Stimulated activated CD4-positive, alpha-beta T cell treated with anti-CD3 and anti-CD28 coated beads, TNF-alpha, amount 100 ng/mL, for 1 hour (primary cell): Measurements from ENCODE around the gene MGAT4B.
A peak's percentile ranks its signal among the peaks of the same experiment; 100 is the strongest.

Source experiments
- DNase-seq, 3 donors: peaks; one replicate each; pipeline ENCODE4 v3.0.0-alpha.2; 2020; ENCODE audit warnings: low read depth in 3 of 3, low spot score in 1 of 3

MGAT4B gene

DNA sequence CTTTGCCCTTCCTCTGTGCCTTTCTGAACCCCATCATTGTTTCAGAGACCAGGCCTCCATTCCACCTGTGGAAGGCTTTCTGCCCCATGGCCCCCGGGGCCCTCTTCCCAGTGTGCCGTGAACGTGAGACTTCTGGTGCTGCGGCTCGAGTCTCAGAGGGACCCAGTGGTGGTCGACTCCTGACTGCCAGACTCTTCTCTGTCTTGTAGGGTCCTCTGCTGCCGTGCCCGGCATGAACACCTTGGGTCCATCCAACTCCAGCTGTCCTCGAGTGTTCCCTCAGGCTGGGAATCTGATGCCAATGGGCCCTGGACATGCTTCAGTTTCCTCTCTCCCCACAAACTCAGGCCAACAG, 33.0 kb downstream of the MGAT4B start:
- DNase-seq, result no peak

DNA sequence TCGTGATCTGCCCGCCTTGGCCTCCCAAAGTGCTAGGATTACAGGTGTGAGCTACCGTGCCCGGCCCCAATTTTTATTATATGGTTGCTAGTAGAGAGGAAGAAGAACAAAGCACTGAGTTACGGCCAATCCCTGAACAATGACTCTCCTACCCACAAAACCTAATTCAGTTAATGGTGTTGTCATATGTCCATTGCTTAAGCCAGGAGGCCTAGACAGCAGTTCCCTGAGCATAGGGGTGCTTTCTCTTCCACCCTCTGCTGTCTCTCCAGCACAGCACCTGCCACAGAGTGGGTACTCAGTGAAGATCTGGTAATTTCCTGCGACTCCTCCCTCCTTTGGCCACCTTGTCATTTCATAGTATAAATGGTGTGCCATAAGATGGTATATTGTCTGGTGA, 34.3 kb downstream of the MGAT4B start:
- no peak for DNase-seq

DNA sequence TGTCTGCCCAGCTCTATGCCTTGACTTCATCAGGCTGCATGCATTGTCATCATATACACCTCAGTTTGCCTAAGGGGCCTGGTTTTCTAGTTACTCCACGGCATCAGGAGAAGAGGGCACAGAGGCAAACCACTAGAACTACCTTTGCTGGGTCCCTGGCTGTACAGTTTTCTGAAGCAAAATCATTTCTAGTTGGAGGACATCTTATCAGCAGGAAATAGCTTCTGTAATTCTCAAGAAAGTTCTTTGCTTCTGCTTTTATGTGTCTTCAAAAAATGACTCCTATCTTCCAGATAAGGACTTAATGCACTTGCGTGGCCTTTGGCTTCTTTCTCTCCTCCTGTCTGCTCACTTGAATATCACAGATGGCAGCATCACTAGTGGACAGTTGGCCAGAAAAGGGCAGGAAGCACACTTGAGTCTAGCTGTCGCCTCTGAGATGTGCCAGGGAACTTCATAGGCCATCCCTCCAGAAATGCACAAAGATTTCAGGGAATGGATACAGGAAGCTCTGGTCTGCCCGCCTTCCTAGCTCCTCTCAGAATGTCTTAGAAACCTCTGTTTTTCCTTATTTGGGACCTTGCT, 35.3 kb downstream of the MGAT4B start:
- DNase-seq, result no peak

DNA sequence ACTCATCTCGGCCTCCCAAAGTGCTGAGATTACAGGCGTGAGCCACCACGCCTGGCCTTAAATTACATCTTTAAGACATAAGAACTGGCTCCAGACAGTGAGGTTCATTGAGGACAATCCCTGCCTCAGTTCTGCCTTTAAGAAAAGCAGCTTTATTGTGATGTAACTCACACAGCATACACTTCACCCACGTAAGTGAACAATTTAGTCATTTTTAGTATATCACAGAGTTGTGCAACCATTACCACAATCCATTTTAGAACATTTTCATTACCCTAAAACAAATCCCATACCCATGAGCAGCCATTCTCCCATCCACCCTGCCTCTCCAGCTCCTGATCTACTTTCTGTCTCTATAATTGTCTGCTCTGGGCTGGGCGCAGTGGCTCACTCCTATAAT, 36.9 kb downstream of the MGAT4B start:
- no peak for DNase-seq

DNA sequence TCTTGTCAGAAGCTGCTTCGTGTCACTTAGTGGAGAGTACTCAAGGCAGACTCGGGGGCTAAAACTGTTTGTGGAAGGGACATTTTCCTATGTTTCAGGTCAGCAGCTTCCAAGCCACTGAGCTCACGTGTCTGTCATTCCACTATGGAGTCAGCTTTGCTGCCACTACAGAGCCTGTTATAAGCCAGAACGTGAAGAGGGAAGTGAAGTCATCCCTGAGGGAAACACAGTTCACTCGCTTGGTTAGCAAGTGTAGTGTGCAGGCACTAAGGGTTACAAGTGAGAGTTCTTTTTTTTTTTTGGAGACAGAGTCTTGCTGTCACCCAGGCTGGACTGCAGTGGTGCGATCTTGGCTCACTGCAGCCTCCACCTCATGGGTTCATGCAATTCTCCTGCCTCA, 37.4 kb downstream of the MGAT4B start:
- DNase-seq, result no peak

DNA sequence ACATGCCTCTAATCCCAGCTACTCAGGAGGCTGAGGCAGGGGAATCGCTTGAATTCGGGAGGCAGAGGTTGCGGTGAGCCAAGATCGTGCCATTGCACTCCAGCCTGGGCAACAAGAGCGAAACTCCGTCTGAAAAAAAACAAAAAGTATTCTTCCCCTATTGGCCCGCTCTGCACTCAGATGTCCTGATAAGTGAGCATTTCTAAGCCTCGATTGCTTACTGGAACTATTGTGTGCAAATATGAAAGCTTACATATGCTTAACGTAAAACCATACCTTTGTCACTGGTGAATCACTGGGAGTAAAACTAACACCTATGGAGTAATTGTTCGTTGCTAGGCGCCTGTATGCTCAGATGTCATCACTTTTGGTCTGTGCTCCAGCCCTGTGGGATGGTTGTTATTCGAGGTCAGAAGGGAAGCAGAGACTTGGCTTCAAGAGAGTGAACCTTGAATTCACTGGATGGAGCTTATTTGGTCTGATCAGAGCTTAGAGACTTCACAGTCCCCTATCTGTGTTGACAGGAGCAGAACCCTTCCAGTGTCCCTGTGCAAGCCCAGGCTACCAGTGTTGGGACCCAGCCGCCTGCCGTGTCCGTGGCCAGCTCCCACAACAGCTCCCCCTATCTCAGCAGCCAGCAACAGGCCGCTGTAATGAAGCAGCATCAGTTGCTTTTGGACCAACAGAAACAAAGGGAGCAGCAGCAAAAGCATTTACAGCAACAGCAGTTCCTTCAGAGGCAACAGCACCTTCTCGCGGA, 38.2 kb downstream of the MGAT4B start:
- DNase-seq, result no peak

DNA sequence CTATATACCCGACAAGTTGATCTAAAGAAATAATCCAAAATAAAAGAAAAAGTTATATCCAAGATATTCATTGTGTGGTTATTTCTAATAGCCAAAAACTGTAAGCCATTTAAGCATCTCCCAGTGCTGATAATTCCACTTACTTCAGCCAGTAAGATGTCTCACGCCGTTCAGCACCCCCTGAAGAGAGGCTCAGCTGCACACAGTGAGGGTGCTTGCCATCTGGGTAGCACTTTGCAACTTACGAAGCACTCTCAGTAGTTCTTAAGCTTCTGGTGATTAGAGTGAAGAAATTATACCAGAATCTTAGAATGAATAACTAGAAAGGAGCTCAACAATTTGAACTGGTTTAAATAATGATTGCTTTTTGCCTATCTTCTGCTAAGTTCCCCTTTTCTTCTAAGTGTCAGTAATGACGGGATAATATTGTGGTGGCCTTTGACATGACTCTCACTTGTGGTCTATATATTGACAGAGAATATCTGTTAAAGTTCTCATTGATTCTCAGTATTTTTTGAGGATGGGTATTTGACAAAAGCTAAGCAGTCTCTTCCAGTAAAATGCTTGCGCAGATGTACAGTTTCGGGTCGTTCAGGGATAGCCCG, 39.1 kb downstream of the MGAT4B start:
- no peak for DNase-seq

DNA sequence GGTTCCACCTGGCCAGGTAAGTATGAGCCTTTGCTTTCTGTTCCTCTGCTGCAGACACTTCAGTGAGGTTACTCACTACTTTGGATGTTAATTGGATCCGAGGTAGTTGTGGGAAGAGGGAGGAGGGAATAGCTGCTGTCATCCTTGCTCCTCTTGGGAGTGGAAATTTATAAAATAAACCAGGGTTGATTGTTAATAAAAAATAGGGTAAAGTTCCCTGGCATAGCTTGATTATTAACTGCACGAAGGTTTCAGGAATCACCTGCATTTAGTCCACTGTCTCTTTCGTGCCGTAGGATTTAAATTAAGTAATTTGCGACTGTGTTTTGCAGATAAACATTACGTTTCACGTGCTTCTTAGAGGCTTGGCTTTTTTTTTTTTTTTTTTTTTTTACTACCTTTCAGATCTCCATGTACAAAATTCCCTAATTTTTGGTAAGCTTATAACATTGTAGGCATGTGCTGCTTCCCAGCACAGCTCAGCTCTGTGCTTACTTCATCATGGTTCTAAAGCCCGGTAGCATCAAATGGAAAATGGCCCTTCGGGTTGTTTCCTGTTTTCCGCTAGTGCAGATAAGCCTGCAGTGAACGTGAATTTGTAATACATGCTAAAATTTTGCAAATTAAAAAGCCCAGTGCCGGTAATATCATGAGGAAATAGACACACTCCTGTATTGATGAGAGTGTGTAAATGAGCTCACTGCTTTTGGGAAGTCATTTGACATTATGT, 39.8 kb downstream of the MGAT4B start:
- no peak for DNase-seq

DNA sequence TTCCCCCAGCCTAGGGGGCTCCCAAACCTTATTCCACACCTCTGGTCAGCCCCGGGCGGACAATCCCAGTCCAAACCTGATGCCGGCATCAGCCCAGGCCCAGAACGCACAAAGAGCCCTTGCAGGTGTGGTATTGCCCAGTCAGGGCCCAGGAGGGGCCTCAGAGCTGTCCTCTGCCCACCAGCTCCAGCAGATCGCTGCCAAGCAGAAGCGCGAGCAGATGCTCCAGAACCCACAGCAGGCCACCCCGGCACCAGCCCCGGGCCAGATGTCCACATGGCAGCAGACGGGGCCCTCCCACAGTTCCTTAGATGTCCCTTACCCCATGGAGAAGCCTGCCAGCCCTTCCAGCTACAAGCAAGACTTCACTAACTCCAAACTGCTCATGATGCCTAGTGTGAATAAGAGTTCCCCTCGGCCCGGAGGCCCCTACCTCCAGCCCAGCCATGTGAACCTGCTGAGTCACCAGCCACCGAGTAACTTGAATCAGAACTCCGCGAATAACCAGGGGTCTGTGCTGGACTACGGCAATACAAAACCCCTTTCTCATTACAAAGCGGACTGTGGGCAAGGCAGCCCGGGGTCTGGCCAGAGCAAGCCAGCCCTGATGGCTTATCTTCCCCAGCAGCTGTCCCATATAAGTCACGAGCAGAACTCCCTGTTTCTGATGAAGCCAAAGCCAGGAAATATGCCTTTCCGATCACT, 40.5 kb downstream of the MGAT4B start:
- DNase-seq, result no peak

DNA sequence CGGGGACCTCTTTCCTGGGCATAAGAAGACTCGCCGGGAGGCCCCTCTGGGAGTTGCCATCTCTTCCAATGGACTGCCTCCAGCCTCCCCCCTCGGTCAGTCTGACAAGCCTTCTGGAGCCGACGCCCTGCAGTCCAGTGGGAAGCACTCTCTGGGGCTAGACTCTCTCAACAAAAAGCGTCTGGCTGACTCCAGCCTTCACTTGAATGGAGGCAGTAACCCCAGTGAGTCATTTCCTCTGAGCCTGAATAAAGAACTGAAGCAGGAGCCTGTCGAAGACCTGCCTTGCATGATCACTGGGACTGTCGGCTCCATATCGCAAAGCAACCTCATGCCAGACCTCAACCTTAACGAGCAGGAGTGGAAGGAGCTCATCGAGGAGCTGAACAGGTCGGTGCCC, 41.3 kb downstream of the MGAT4B start:
- DNase-seq, result no peak

DNA sequence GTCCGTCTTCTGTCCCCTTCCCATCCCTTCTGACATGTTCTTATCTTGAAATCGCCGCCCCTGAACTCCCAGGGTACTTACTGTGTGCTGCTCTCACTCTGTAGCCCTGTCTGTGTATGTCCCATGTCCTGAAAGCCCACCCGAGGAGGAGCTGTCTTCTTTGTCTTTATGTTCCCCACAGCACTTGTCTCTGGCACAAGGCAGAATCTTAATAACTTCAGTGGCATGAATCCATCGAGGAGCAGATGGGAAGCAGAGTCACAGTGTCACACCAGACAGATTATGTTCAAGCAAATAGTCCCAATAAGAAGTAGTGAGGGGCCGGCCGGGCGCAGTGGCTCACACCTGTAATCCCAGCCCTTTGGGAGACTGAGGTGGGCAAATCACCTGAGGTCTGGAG, 42.6 kb downstream of the MGAT4B start:
- DNase-seq, result no peak

DNA sequence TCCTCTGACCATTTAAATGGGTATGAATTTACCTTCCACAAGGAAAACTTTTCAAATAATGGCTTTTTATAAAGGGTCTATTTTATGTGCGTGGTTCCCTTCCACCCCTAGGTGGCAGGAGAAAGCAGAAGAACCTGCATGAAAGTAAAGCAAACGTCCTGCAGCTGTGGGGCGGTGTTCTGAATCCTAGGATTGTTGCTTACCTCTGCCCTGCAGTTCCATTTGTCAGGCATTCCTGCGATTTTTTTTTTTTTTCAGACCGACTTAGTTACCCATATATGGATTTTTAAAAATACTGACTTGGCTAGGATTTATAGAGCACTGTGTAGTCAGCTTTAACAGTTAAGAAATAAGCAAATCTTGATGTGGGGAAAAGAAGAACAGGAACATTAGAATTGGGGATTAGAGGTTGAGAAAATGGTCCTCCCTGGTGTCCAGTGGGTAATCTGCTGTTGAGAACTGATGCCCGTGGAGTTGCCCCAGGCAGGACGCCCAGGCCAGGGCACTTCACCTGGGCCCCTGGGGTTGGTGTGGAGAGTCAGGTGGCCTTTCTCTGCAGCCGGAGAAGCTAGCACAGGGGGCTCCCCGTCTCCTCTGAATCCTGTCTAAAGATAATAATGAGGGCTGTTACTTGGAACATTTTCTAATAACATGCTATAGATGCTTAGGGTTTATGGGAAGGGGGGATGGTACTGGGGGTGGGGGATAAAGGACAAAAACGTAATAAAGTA, 43.3 kb downstream of the MGAT4B start:
- DNase-seq, result peak in 2 of 3 donors; percentile 8 to 25

DNA sequence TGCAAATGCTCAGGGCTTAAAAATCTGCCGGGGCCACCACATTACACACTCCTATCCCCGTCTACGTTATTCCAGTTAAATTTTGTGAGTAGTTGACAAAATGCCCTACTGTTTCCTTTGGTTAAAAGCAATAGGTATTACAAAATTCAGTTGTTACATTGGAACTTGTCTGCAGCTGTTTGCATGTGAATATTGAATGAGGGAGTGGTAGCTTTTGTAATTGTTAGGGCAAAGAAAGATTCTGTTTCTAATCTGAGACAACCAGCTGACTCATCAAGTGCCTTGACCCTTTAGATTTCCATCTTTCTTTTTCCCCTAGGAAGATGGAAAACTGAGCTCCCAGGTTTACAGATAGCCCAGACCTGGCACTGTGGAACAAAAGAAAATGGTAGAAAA, 43.9 kb downstream of the MGAT4B start:
- DNase-seq, result no peak

DNA sequence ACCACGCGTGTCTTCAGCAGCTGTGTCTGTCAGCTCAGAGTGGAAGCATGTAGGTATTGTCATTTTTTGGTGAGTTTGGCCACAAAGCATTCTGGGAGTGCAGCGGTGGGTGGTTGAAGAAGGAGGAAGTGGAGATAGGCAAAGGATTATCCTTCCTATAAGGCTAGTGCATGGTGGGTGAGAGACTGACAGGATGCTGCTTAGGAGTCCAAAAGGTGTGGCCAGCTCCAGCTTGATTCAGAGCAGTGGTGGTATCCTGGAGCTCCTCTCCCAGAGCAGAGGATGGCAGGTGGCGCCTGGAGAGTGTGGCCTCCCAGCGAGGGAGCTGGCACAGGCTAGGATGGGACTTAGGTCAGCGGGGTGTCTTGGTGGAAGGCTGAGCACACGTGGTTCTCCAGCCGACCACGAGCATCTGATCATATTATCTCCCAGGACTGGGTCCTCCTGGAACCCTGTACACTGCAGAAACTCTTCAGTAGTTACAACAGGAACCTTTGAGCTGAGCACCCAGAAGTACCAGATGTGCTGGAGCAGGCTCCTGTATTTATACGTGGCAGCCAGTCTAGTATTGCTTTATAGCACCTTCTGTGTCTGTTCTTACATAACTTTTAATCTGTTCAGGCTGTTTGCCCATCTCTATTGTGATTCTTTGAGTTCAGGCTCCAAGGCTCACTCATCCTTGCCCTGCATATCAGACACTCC, 44.4 kb downstream of the MGAT4B start:
- DNase-seq, result no peak

DNA sequence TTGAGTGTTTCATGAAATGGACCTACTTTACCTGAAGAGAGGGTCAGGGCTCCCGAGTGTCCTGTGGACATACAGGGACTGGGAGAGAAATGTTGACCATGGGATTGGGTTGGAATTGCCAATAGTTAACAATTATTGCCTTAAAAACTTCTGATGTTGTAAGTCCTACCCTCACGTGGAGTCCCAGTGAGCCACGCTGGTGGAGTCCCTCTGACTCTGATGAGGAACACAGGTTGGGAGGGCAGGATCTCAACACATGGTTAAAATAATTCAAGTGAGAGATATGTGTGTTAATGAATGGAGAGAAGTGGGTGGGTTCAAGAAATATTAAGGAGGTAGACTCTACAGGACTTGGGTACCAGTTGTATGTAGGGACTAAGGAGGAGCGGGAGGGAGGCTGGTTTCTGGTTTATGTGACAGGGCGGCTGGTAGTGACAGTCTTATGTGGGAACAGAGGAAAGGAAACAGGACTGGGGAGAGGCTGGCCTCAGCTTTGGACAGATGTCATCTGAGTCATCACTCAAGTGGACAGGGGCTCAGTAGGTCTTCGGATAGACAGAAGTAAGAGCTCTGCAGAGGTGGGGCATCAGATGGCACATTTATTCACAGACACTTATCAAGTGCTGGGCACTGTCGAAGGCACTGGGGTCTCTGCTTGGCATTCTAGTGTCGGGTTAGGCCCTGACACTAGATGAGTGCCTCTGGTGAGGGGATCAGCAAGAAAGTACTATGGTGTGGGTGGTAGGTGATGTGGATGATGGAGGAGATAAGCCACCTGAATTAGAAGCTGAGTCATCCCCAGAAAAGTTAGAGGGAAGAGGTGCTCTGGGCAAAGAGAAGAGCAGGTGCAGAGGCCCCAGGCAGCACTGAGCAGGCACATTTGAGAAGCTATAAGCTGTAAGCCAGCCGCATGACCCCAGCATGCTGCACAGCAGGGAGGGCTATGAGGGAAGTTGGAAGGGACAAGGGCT, 46.8 kb downstream of the MGAT4B start:
- peak in 1 of 3 donors; percentile 10 for DNase-seq

DNA sequence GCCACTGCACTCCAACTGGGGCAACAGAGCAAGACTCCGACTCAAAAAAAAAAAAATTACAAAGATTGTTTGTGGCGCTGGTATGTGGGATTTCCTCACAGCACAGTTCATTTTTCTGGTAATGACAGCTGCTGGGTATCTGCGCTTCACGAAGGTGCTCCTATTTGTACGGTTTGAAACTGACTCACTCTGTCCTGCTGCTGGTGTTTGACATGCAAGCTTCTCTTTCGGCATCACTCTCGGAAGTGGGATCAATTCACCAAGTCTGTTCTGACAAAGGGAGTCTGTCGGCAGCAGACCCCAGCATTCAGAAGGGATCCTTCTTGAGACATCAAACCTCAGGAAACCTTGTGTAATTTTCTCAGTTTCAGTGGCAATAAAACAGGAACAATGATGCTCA, 47.7 kb downstream of the MGAT4B start:
- DNase-seq, result no peak

DNA sequence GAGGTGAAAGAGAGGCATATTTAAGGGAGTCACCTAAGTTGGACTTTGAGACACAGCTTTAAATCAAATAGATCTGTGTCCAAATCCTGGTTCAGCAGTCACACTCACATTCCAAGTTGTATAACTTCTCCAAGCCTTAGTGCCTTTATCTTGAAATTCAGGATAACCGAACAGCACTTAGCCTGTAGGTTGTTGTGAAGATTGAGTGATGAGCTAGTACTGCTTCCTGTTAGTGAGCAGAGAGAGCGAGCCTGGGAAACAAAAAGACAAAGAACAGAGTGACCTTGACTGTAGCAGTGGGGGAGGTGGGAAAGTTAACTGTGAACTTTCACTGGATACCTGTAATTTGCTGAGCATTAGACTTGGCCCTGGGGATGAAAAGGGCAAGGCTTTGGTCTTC, 51.6 kb downstream of the MGAT4B start:
- DNase-seq, result no peak

DNA sequence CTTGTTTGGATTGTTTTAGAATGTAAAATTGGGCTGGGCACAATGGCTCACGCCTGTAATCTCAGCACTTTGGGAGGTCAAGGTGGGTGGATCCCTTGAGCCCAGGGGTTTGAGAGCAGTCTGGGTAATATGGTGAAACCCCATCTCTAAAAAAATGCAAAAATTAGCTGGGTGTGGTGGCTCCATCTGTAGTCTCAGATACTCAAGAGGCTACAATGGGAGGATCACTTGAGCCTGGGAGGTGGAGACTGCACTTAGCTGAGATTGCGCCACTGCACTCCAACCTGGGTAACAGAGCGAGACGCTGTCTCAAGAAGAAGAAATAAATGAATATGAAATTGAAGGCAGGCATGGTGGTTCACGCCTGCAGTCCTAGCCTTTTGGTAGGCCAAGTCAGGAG, 52.7 kb downstream of the MGAT4B start:
- no peak for DNase-seq

DNA sequence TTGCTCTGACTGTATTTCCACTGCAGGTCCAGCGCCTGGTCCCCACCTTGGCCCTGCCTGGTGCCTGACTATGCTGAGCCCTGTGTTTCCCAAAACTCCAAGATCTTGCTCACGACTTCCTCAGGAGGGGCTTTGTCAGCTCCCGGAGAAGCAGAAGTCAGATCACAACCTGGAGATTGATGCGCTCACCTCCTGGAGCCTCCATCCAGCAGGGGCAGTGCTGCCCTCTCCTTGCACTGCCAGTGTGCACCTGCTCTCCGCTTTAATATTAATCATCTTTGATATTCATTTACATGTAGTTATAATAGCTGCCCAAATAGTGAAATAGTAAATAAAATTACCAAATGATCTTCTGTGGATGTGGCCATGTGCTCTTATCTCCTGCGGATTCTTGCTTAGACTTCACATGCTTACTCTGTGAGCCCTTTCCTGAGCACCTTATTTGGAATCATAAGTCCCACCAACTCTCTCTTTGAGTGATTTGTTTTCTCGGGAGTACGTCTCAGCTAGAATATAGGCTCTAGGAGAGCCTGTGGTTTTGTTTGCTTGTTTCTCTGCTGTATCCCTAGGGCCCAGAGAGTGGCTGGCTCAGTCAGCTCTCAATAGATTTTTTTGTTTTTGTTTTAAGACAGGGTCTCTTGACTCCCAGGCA, 56.7 kb downstream of the MGAT4B start:
- no peak for DNase-seq
